Measurements from ENCODE around the gene COL4A3. TPM values are rescaled to one million over a fixed set of nuclear protein-coding genes. Genes with fewer than 3 reads are reported as not detected.

The COL4A3 gene
- polyA plus RNA-seq, 1 donor from 2014 or later = 0.10 TPM

DNA sequence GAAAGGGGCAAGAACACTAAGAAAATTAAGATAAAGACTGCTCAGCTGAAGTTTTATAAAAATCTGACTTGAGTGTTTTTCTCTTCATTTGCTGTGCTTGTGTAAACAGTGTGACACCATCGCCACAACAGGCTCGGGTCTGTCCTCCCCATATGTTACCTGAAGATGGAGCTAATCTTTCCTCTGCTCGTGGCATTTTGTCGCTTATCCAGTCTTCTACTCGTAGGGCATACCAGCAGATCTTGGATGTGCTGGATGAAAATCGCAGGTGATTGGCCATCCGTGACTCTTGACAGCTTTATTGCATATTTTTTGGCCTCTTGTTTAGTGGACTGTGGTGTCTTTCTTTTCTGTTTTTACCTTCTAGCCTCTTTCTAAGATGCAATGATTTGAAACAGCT, 182.7 kb downstream of the COL4A3 start:
- Histone ChIP-seq H3K27me3 (ENCODE audit: insufficient read depth, low read depth, low read length) (no peaks in the 10 kb centered on the region), H3K27ac (ENCODE audit: low read length) (no peak overlapping the region), H3K36me3 (ENCODE audit: insufficient read depth, low read length) (no peaks in the 10 kb centered on the region), H4K20me1 (ENCODE audit: insufficient read depth) (no peaks in the 10 kb centered on the region), H3K79me2 (replicated peaks; ENCODE audit: insufficient read depth, low read length) (no peaks in the 10 kb centered on the region), H3F3A (ENCODE audit: insufficient read depth, low read length, poor library complexity, severe bottlenecking) (no peaks in the 10 kb centered on the region), H2AFZ (ENCODE audit: low read depth, low read length) (no peak overlapping the region), H3K4me3 (ENCODE audit: low read length) (no peak overlapping the region), H3K9ac (ENCODE audit: low read length) (no peak overlapping the region), H3K9me3 (ENCODE audit: low read length) (no peaks in the 10 kb centered on the region), H3K4me2 (ENCODE audit: low read length) (no peak overlapping the region), H3K9me2 (ENCODE audit: insufficient read depth, low read length) (no peaks in the 10 kb centered on the region)
- TF ChIP-seq MXI1 (conservative IDR thresholded peaks at IDR 0.05; ENCODE audit: poor library complexity, severe bottlenecking) = no peak
- TF ChIP-seq RAD21 (conservative IDR thresholded peaks at IDR 0.05) = no peak
- TF ChIP-seq TAF1 (IDR thresholded peaks at IDR 0.05; ENCODE audit: low read depth) = no peak
- TF ChIP-seq, protein P1, sequence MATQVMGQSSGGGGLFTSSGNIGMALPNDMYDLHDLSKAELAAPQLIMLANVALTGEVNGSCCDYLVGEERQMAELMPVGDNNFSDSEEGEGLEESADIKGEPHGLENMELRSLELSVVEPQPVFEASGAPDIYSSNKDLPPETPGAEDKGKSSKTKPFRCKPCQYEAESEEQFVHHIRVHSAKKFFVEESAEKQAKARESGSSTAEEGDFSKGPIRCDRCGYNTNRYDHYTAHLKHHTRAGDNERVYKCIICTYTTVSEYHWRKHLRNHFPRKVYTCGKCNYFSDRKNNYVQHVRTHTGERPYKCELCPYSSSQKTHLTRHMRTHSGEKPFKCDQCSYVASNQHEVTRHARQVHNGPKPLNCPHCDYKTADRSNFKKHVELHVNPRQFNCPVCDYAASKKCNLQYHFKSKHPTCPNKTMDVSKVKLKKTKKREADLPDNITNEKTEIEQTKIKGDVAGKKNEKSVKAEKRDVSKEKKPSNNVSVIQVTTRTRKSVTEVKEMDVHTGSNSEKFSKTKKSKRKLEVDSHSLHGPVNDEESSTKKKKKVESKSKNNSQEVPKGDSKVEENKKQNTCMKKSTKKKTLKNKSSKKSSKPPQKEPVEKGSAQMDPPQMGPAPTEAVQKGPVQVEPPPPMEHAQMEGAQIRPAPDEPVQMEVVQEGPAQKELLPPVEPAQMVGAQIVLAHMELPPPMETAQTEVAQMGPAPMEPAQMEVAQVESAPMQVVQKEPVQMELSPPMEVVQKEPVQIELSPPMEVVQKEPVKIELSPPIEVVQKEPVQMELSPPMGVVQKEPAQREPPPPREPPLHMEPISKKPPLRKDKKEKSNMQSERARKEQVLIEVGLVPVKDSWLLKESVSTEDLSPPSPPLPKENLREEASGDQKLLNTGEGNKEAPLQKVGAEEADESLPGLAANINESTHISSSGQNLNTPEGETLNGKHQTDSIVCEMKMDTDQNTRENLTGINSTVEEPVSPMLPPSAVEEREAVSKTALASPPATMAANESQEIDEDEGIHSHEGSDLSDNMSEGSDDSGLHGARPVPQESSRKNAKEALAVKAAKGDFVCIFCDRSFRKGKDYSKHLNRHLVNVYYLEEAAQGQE (IDR thresholded peaks at IDR 0.05; ENCODE audit: borderline replicate concordance) = no peak
- no peak for TF ChIP-seq SMC3 (conservative IDR thresholded peaks at IDR 0.05; ENCODE audit: poor library complexity)
- no peak for TF ChIP-seq POLR2AphosphoS5 (IDR thresholded peaks at IDR 0.05)
- TF ChIP-seq, protein P2, sequence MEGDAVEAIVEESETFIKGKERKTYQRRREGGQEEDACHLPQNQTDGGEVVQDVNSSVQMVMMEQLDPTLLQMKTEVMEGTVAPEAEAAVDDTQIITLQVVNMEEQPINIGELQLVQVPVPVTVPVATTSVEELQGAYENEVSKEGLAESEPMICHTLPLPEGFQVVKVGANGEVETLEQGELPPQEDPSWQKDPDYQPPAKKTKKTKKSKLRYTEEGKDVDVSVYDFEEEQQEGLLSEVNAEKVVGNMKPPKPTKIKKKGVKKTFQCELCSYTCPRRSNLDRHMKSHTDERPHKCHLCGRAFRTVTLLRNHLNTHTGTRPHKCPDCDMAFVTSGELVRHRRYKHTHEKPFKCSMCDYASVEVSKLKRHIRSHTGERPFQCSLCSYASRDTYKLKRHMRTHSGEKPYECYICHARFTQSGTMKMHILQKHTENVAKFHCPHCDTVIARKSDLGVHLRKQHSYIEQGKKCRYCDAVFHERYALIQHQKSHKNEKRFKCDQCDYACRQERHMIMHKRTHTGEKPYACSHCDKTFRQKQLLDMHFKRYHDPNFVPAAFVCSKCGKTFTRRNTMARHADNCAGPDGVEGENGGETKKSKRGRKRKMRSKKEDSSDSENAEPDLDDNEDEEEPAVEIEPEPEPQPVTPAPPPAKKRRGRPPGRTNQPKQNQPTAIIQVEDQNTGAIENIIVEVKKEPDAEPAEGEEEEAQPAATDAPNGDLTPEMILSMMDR (IDR thresholded peaks at IDR 0.05; ENCODE audit: poor library complexity, severe bottlenecking) = no peak
- no peak for TF ChIP-seq EP300 (conservative IDR thresholded peaks at IDR 0.05; ENCODE audit: poor library complexity, severe bottlenecking)
- TF ChIP-seq EZH2 (IDR thresholded peaks at IDR 0.05; ENCODE audit: borderline replicate concordance, insufficient read depth, low read length, poor library complexity, severe bottlenecking) = no peak

DNA sequence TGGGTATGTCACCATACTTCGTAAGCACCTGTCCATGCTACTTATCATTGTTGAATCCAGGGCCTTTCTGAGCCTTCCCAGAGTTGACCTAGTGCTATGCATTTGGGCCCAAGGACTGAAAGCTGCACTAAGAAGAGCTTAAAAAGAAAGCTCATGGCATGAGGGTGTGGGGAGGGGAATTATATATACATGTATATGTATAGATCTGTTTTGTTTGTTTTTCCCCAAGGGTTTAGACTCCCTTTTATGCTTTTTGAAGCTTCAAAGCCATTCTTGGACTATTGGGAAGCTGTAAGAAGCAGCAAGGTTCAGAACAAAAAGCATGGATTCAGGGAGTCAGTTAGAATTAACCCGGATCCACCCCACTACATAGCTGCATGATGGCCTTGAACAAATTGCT, 183.9 kb downstream of the COL4A3 start:
- no peaks in the 10 kb centered on the region for H3K27me3 ChIP-seq (ENCODE audit: insufficient read depth, low read depth, low read length)
- H3K36me3 ChIP-seq (ENCODE audit: insufficient read depth, low read length) = no peaks in the 10 kb centered on the region
- H3K4me2 ChIP-seq (ENCODE audit: low read length) = no peak overlapping the region
- no peaks in the 10 kb centered on the region for H3F3A ChIP-seq (ENCODE audit: insufficient read depth, low read length, poor library complexity, severe bottlenecking)
- no peaks in the 10 kb centered on the region for H3K9me3 ChIP-seq (ENCODE audit: low read length)
- no peak overlapping the region for H3K4me3 ChIP-seq (ENCODE audit: low read length)
- H3K27ac ChIP-seq (ENCODE audit: low read length) = no peak overlapping the region
- H3K79me2 ChIP-seq (replicated peaks; ENCODE audit: insufficient read depth, low read length) = no peaks in the 10 kb centered on the region
- H3K9ac ChIP-seq (ENCODE audit: low read length) = no peak overlapping the region
- no peak overlapping the region for H2AFZ ChIP-seq (ENCODE audit: low read depth, low read length)
- TF ChIP-seq POLR2AphosphoS5 (IDR thresholded peaks at IDR 0.05) (no peak), EZH2 (IDR thresholded peaks at IDR 0.05; ENCODE audit: borderline replicate concordance, insufficient read depth, low read length, poor library complexity, severe bottlenecking) (no peak), MXI1 (conservative IDR thresholded peaks at IDR 0.05; ENCODE audit: poor library complexity, severe bottlenecking) (no peak), SMC3 (conservative IDR thresholded peaks at IDR 0.05; ENCODE audit: poor library complexity) (no peak), TAF1 (IDR thresholded peaks at IDR 0.05; ENCODE audit: low read depth) (no peak), EP300 (conservative IDR thresholded peaks at IDR 0.05; ENCODE audit: poor library complexity, severe bottlenecking) (no peak), RAD21 (conservative IDR thresholded peaks at IDR 0.05) (no peak)
- TF ChIP-seq, protein P2 (IDR thresholded peaks at IDR 0.05; ENCODE audit: poor library complexity, severe bottlenecking) = no peak
- TF ChIP-seq, protein P1 (IDR thresholded peaks at IDR 0.05; ENCODE audit: borderline replicate concordance) = no peak
- H3K9me2 ChIP-seq (ENCODE audit: insufficient read depth, low read length) = no peaks in the 10 kb centered on the region
- no peaks in the 10 kb centered on the region for H4K20me1 ChIP-seq (ENCODE audit: insufficient read depth)

All from neural cell (in vitro differentiated cells).